ENCODE data around the gene GAREM1.
"Not testable (repeated sequence)": the region's sequence is repeated elsewhere in the genome, so short reads cannot be mapped to it uniquely, and the experiment has no call there.

The GAREM1 gene

GRCh38 chr18:32321826-32322225, 148.9 kb downstream of the GAREM1 start:
- no peak for DNase-seq

- DNase-seq, result no peak
Observed at GRCh38 chr18:32319084-32319483, 151.6 kb downstream of the GAREM1 start.

GRCh38 chr18:32318581-32318980, 152.1 kb downstream of the GAREM1 start:
- DNase-seq, result no peak

GRCh38 chr18:32317651-32318050, 153.0 kb downstream of the GAREM1 start:
- no peak for DNase-seq

- DNase-seq, result no peak
Observed at GRCh38 chr18:32315881-32316280, 154.8 kb downstream of the GAREM1 start.

- DNase-seq, result no peak
Observed at GRCh38 chr18:32310774-32311173, 159.9 kb downstream of the GAREM1 start.

- DNase-seq, result no peak
Observed at GRCh38 chr18:32310101-32310500, 160.6 kb downstream of the GAREM1 start.

- DNase-seq, result no peak
Observed at GRCh38 chr18:32308493-32309120, 162.1 kb downstream of the GAREM1 start.

GRCh38 chr18:32303400-32303799, 167.3 kb downstream of the GAREM1 start:
- no peak for DNase-seq

GRCh38 chr18:32302806-32303205, 167.9 kb downstream of the GAREM1 start:
- no peak for DNase-seq

GRCh38 chr18:32301976-32302743, 168.5 kb downstream of the GAREM1 start:
- DNase-seq, result no peak

- DNase-seq, result no peak
Observed at GRCh38 chr18:32301361-32301760, 169.3 kb downstream of the GAREM1 start.

GRCh38 chr18:32300914-32301313, 169.8 kb downstream of the GAREM1 start:
- no peak for DNase-seq

- no peak for DNase-seq
Observed at GRCh38 chr18:32299484-32299883, 171.2 kb downstream of the GAREM1 start.

GRCh38 chr18:32298171-32298667, 172.5 kb downstream of the GAREM1 start:
- DNase-seq, result no peak

GRCh38 chr18:32297579-32298170, 173.0 kb downstream of the GAREM1 start:
- no peak for DNase-seq

- no peak for DNase-seq
Observed at GRCh38 chr18:32296851-32297250, 173.8 kb downstream of the GAREM1 start.

- no peak for DNase-seq
Observed at GRCh38 chr18:32295604-32296003, 175.1 kb downstream of the GAREM1 start.

- no peak for DNase-seq
Observed at GRCh38 chr18:32293107-32293506, 177.6 kb downstream of the GAREM1 start.

- not testable (repeated sequence) for DNase-seq
Observed at GRCh38 chr18:32291623-32292022, 179.1 kb downstream of the GAREM1 start.

- no peak for DNase-seq
Observed at GRCh38 chr18:32290810-32291209, 179.9 kb downstream of the GAREM1 start.

- DNase-seq, result peak; percentile 24
Observed at GRCh38 chr18:32289483-32290075, 181.1 kb downstream of the GAREM1 start.

- no peak for DNase-seq
Observed at GRCh38 chr18:32287873-32288272, 182.8 kb downstream of the GAREM1 start.

GRCh38 chr18:32287249-32287648, 183.4 kb downstream of the GAREM1 start:
- DNase-seq, result no peak
